Measurements from ENCODE around the gene MOB2.

- TF ChIP-seq POLR2AphosphoS5 (IDR thresholded peaks at IDR 0.05; ENCODE audit: low read depth, low read length) (no peak), TAF1 (IDR thresholded peaks at IDR 0.05; ENCODE audit: borderline replicate concordance, insufficient read depth, low read length) (no peak)
Observed at GRCh38 chr11:1460396-1460985, 26.1 kb downstream of the MOB2 start.

All from PFSK-1 (cell line).